WTC11 (cell line): ENCODE data around the gene CNOT8. TPM values are rescaled to one million over a fixed set of nuclear protein-coding genes. Genes with fewer than 3 reads are reported as not detected.

ENCODE experiments used
- ATAC-seq: fragments of 200-7000 bp; cut with Tn5 transposase; 2 replicates; pipeline ENCODE4 v1.10.0; 2021; ENCODE audit warnings: mild to moderate bottlenecking, moderate library complexity
- CTCF ChIA-PET: fragments of 300-600 bp; sonication (Branson Sonifier 250); formaldehyde crosslinking; loops from one replicate; lab custom pipeline; 2021; ENCODE audit warnings: antibody characterized with exemption; lab: Charles Lee
- POLR2A ChIA-PET: fragments of 350-600 bp; sonication (Branson Sonifier 250); formaldehyde crosslinking; loops from one replicate; lab custom pipeline; 2021; ENCODE audit warnings: antibody characterized with exemption; lab: Charles Lee
- DNase-seq: peaks from one replicate; pipeline ENCODE4 v3.0.0; 2021; ENCODE audit warnings: low spot score
- H3K27ac Mint-ChIP-seq: 2 replicates; pipeline ENCODE4 v1.8.0; 2021; ENCODE audit warnings: mixed read lengths
- H3K27me3 Mint-ChIP-seq: 2 replicates; pipeline ENCODE4 v1.8.0; 2021; ENCODE audit warnings: low read depth, mild to moderate bottlenecking, moderate library complexity, mixed read lengths
- H3K36me3 Mint-ChIP-seq: 2 replicates; pipeline ENCODE4 v1.8.0; 2021; ENCODE audit warnings: mixed read lengths
- H3K4me1 Mint-ChIP-seq: 2 replicates; pipeline ENCODE4 v1.8.0; 2022; ENCODE audit warnings: mixed read lengths
- H3K4me3 Mint-ChIP-seq: 2 replicates; pipeline ENCODE4 v1.8.0; 2021; ENCODE audit warnings: mild to moderate bottlenecking, moderate library complexity, mixed read lengths
- H3K9me3 Mint-ChIP-seq: 2 replicates; pipeline ENCODE4 v1.8.0; 2021; ENCODE audit warnings: mixed read lengths
- AFF4 ChIP-seq: sonication (generic); formaldehyde crosslinking; IDR thresholded peaks from 2 replicates; pipeline ENCODE4 v1.8.1; 2023; ENCODE audit warnings: mild to moderate bottlenecking, missing genetic modification reagents, borderline replicate concordance
- CBFB ChIP-seq: sonication (generic); formaldehyde crosslinking; IDR thresholded peaks from 2 replicates; pipeline ENCODE4 v1.8.1; 2022; ENCODE audit warnings: mild to moderate bottlenecking, low read depth, missing genetic modification reagents
- CREB1 ChIP-seq: sonication (generic); formaldehyde crosslinking; IDR thresholded peaks from 2 replicates; pipeline ENCODE4 v1.8.0; 2023; ENCODE audit warnings: mild to moderate bottlenecking, missing genetic modification reagents
- EMX1 ChIP-seq: fragments of 250-450 bp; sonication (Bioruptor Pico); IDR thresholded peaks from 2 replicates; pipeline ENCODE4 v1.8.0; 2021; ENCODE audit warnings: mild to moderate bottlenecking
- ETV6 ChIP-seq: sonication (generic); formaldehyde crosslinking; IDR thresholded peaks from 2 replicates; pipeline ENCODE4 v1.8.1; 2022; ENCODE audit warnings: mild to moderate bottlenecking, missing genetic modification reagents
- FOXK1 ChIP-seq: sonication (generic); formaldehyde crosslinking; IDR thresholded peaks from 2 replicates; pipeline ENCODE4 v1.8.0; 2022; ENCODE audit warnings: mild to moderate bottlenecking, moderate library complexity, missing genetic modification reagents
- FOXP4 ChIP-seq: sonication (generic); formaldehyde crosslinking; IDR thresholded peaks from 2 replicates; pipeline ENCODE4 v1.8.0; 2022; ENCODE audit warnings: mild to moderate bottlenecking, missing genetic modification reagents
- GRHL2 ChIP-seq: fragments of 250-450 bp; sonication (Bioruptor Pico); IDR thresholded peaks from 2 replicates; pipeline ENCODE4 v1.8.0; 2022; ENCODE audit warnings: mild to moderate bottlenecking, moderate library complexity; ENCODE audit not compliant: insufficient replicate concordance, severe bottlenecking
- GTF2I ChIP-seq: fragments of 250-450 bp; sonication (Bioruptor Pico); conservative IDR thresholded peaks from 2 replicates; pipeline ENCODE4 v1.4.0; 2021; ENCODE audit warnings: mild to moderate bottlenecking
- MXD4 ChIP-seq: fragments of 250-450 bp; sonication (Bioruptor Pico); IDR thresholded peaks from 2 replicates; pipeline ENCODE4 v1.8.0; 2021; ENCODE audit warnings: mild to moderate bottlenecking, moderate library complexity, borderline replicate concordance
- NFYB ChIP-seq: sonication (generic); formaldehyde crosslinking; conservative IDR thresholded peaks from 2 replicates; pipeline ENCODE4 v1.8.0; 2022; ENCODE audit warnings: low read depth, missing genetic modification reagents
- NR2C2 ChIP-seq: sonication (generic); formaldehyde crosslinking; IDR thresholded peaks from 2 replicates; pipeline ENCODE4 v1.8.0; 2022; ENCODE audit warnings: mild to moderate bottlenecking, missing genetic modification reagents
- NR3C1 ChIP-seq: sonication (generic); formaldehyde crosslinking; conservative IDR thresholded peaks from 2 replicates; pipeline ENCODE4 v1.8.1; 2023; ENCODE audit warnings: low read depth, mild to moderate bottlenecking, missing genetic modification reagents
- SMAD3 ChIP-seq: sonication (generic); formaldehyde crosslinking; IDR thresholded peaks from 2 replicates; pipeline ENCODE4 v1.8.0; 2022; ENCODE audit warnings: missing genetic modification reagents, mild to moderate bottlenecking, borderline replicate concordance
- ZNF121 ChIP-seq: sonication (generic); formaldehyde crosslinking; IDR thresholded peaks from 2 replicates; pipeline ENCODE4 v1.8.0; 2023; ENCODE audit warnings: missing genetic modification reagents
- ZNF219 ChIP-seq: sonication (generic); formaldehyde crosslinking; IDR thresholded peaks from 2 replicates; pipeline ENCODE4 v1.8.0; 2023; ENCODE audit warnings: missing genetic modification reagents, mild to moderate bottlenecking, borderline replicate concordance
- ZNF232 ChIP-seq: sonication (generic); formaldehyde crosslinking; IDR thresholded peaks from 2 replicates; pipeline ENCODE4 v1.8.0; 2022; ENCODE audit warnings: mild to moderate bottlenecking, missing genetic modification reagents
- ZNF532 ChIP-seq: fragments of 250-450 bp; sonication (Bioruptor Pico); IDR thresholded peaks from 2 replicates; pipeline ENCODE4 v1.9.0; 2021; ENCODE audit warnings: mild to moderate bottlenecking, borderline replicate concordance
- total RNA-seq: library from RNA; stranded (reverse); gene quantifications from 3 replicates; pipeline ENCODE4 v1.2.3, GENCODE V29; 2021

CNOT8 gene
- total RNA-seq, 1 experiment from 2014 or later: 58.6 TPM

- POLR2A ChIA-PET: interaction anchor here (0.6 to 0.7 kb wide), 5 partner anchors 9 to 374 kb away, joined by 3 to 4 read pairs (median 3); no protein-coding TSS in a partner anchor
- no peak for DNase-seq
These were observed 795 bp downstream of the CNOT8 start for GRCh38 chr5:154858972-154859871.

GRCh38 chr5:154860123-154860522, 1.7 kb downstream of the CNOT8 start:
- peaks cover 25% of the 10 kb centered on the region for H3K36me3 Mint-ChIP-seq
- ChIA-PET POLR2A (no interaction called here), CTCF (no interaction called here)
- no peak for TF ChIP-seq GRHL2 (CRISPR knock-in tag)
- no peak for TF ChIP-seq CREB1 (CRISPR knock-in tag)
- no peak for TF ChIP-seq MXD4 (CRISPR knock-in tag)
- TF ChIP-seq FOXK1: no peak
- TF ChIP-seq ZNF232: no peak
- TF ChIP-seq SMAD3 (CRISPR knock-in tag): no peak
- peak; percentile 52; the same call in 1 of the 2 replicates for TF ChIP-seq ZNF121 (CRISPR knock-in tag)
- no peak for TF ChIP-seq FOXP4
- no peak for TF ChIP-seq NFYB (CRISPR knock-in tag)
- DNase-seq (no peak), ATAC-seq (no peak)
- no peaks in the 10 kb centered on the region for H3K27me3 Mint-ChIP-seq
- peak overlapping the region; percentile 92 for H3K4me3 Mint-ChIP-seq
- H3K27ac Mint-ChIP-seq: peak overlapping the region; percentile 82
- H3K4me1 Mint-ChIP-seq: peaks cover 28% of the 10 kb centered on the region
- H3K9me3 Mint-ChIP-seq: no peaks in the 10 kb centered on the region

More at GRCh38 chr5:154858972-154859871, 795 bp downstream of the CNOT8 start:
- TF ChIP-seq GTF2I (CRISPR knock-in tag) (0 out of 2 replicates have a peak, but pooled peaks have one; percentile 61), ETV6 (CRISPR knock-in tag) (no peak)
- Mint-ChIP-seq H3K4me3 (peak overlapping the region; percentile 92), H3K27me3 (no peaks in the 10 kb centered on the region), H3K36me3 (peaks cover 20% of the 10 kb centered on the region), H3K4me1 (peaks cover 28% of the 10 kb centered on the region), H3K27ac (peak overlapping the region; percentile 82), H3K9me3 (no peaks in the 10 kb centered on the region)
- CTCF ChIA-PET: interaction anchor here (0.6 to 1.0 kb wide), 3 partner anchors 9 to 338 kb away, joined by 3 to 5 read pairs (median 5); no protein-coding TSS in a partner anchor
- ATAC-seq: no peak

- ChIA-PET POLR2A (no interaction called here), CTCF (no interaction called here)
- Mint-ChIP-seq H3K9me3 (no peaks in the 10 kb centered on the region), H3K4me3 (peak overlapping the region; percentile 92; the same call in 1 of the 2 replicates), H3K27me3 (no peaks in the 10 kb centered on the region), H3K36me3 (peaks cover 31% of the 10 kb centered on the region), H3K4me1 (peaks cover 28% of the 10 kb centered on the region), H3K27ac (no peak overlapping the region)
- DNase-seq (no peak), ATAC-seq (no peak)
- TF ChIP-seq ZNF219 (CRISPR knock-in tag): no peak
These were observed 2.3 kb downstream of the CNOT8 start for GRCh38 chr5:154860765-154861164.

GRCh38 chr5:154861946-154862345, 3.5 kb downstream of the CNOT8 start:
- no peaks in the 10 kb centered on the region for H3K9me3 Mint-ChIP-seq
- H3K4me1 Mint-ChIP-seq: peaks cover 25% of the 10 kb centered on the region
- DNase-seq: no peak
- H3K36me3 Mint-ChIP-seq: peaks cover 40% of the 10 kb centered on the region
- ChIA-PET POLR2A (no interaction called here), CTCF (no interaction called here)
- H3K27me3 Mint-ChIP-seq: no peaks in the 10 kb centered on the region
- H3K4me3 Mint-ChIP-seq: no peak overlapping the region
- H3K27ac Mint-ChIP-seq: no peak overlapping the region
- ATAC-seq: no peak
- TF ChIP-seq AFF4 (CRISPR knock-in tag): no peak
- no peak for TF ChIP-seq NR2C2 (CRISPR knock-in tag)
- no peak for TF ChIP-seq ZNF532 (CRISPR knock-in tag)
- TF ChIP-seq CBFB: no peak
- TF ChIP-seq NR3C1 (CRISPR knock-in tag): no peak
- no peak for TF ChIP-seq EMX1 (CRISPR knock-in tag)
